Pancreas (tissue), 10 donors: ENCODE results near the gene RPL10. TPM values are rescaled to one million over a fixed set of nuclear protein-coding genes. Genes with fewer than 3 reads are reported as not detected.

Experiments
- ATAC-seq, 4 donors: fragments of 200-7000 bp; cut with Tn5 transposase; one replicate each; pipeline versions ENCODE4 v1.8.0 to v1.9.1; 2020; ENCODE audit warnings: mild to moderate bottlenecking in 4 of 4, moderate library complexity in 4 of 4
- DNase-seq, 6 donors: peaks; one replicate each; pipeline ENCODE4 v3.0.0-alpha.2; 2020
- FAIRE-seq: peaks from 2 replicates; lab custom pipeline; 2012; peaks lifted over from hg19 to GRCh38; lab: Jason Lieb, UNC
- H3K27ac ChIP-seq, 4 donors: fragments of 200-600 bp; sonication (generic); 1 replicate in 3 of 4; 2 replicates in 1 of 4; pipeline versions ENCODE4 v1.5.0 to v1.8.0; 2020
- H3K27me3 ChIP-seq, 4 donors: fragments of 200-600 bp; one replicate each; pipeline ENCODE4 v1.8.0; 2021
- H3K36me3 ChIP-seq, 3 donors: fragments of 200-600 bp; sonication (generic) in 1 of 3; one replicate each; pipeline versions ENCODE4 v1.5.0 to v1.8.0; 2020 to 2021
- H3K4me1 ChIP-seq, 3 donors: fragments of 200-600 bp; one replicate each; pipeline ENCODE4 v1.8.0; 2021
- H3K4me3 ChIP-seq, 4 donors: fragments of 200-600 bp; sonication (generic) in 2 of 4; one replicate each; pipeline versions ENCODE4 v1.5.0 to v1.8.0; 2020 to 2021
- H3K9me3 ChIP-seq, 4 donors: fragments of 200-600 bp; one replicate each; pipeline ENCODE4 v1.8.0; 2021
- CTCF ChIP-seq, 4 donors: fragments of 200-600 bp; sonication (generic) in 3 of 4; IDR thresholded peaks; one replicate each; pipeline versions ENCODE4 v1.5.0 to v1.8.0; 2021; ENCODE audit warnings: antibody characterized with exemption in 4 of 4
- WGBS, 2 donors: extraction: QIAGEN DNeasy Blood & Tissue Kit; methylation state at CpG; one replicate each; pipeline ENCODE4 v1.1.7; 2013; 5-methylcytosine and 5-hydroxymethylcytosine counted together
- intact Hi-C, 3 donors: fragments of 100-400 bp; cut with DNase I; formaldehyde crosslinking; loops; one replicate each; pipeline versions ENCODE4 v1.11.1 to v1.14.2; 2022
- polyA plus RNA-seq, 2 donors: library from polyadenylated mRNA; stranded (reverse); fragments of 200-250 nt; gene quantifications; one replicate each; pipeline ENCODE4 v1.2.3, GENCODE V29; 2013
- total RNA-seq, 6 donors: library from RNA; stranded (reverse); fragmentation: NEBNext Ultra II Directional in 4 of 6; extraction: Animal tissue kit (Norgen Biotek cat#: 25700) in 4 of 6; gene quantifications; one replicate each; pipeline versions ENCODE4 v1.2.1 to v1.2.4, GENCODE V29; 2021 to 2023
- donor health status: healthy with polysubstance abuse.
- donor health status: DM: no; HTN: no; CAD: no; lungs with moderate emphysema.
- donor health status: DM: no; HTN: no; CAD: no.
- donor health status: control.
- donor health status: control.
- donor health status: Bipolar disorder and iron deficiency.
- donor health status: DM: yes; HTN: yes; CAD: no.
- donor health status: DM: no; HTN: no; CAD: no.
- donor health status: DM: no; HTN: no; CAD: no.
- donor health status: DM: yes; HTN: yes; CAD: no.

RPL10 gene
- total and polyA plus RNA-seq, 8 donors = 2,194 to 4,058 (median 3,145) TPM

GRCh38 chrX:154375156-154375504, 23.0 kb upstream of the RPL10 start:
- TF ChIP-seq CTCF (IDR thresholded peaks at IDR 0.05) = no peak
- WGBS, 2 donors = 42 to 61% methylated on average over 10 of the region's 10 CpGs
- Histone ChIP-seq H3K4me3 (peak overlapping the region in 3 of 4 donors; percentile 24 to 41 (median 36)), H3K36me3 (no peaks in the 10 kb centered on the region), H3K9me3 (no peaks in the 10 kb centered on the region), H3K4me1 (peaks cover 0 to 6% (median 0%) of the 10 kb centered on the region in 3 donors), H3K27me3 (no peaks in the 10 kb centered on the region), H3K27ac (peak overlapping the region in 3 of 4 donors; percentile 28 to 63 (median 55))
- no peak for DNase-seq
- no peak for ATAC-seq
- intact Hi-C loops = no loop called here
- no peak for FAIRE-seq

GRCh38 chrX:154376774-154377173, 21.4 kb upstream of the RPL10 start:
- intact Hi-C loops = no loop called here
- DNase-seq = no peak
- TF ChIP-seq CTCF (IDR thresholded peaks at IDR 0.05) = no peak
- ATAC-seq = no peak
- Histone ChIP-seq H3K36me3 (no peaks in the 10 kb centered on the region), H3K4me1 (peaks cover 0 to 6% (median 0%) of the 10 kb centered on the region in 3 donors), H3K4me3 (no peak overlapping the region), H3K27ac (no peak overlapping the region), H3K27me3 (no peaks in the 10 kb centered on the region), H3K9me3 (no peaks in the 10 kb centered on the region)
- WGBS, 2 donors = 76 to 81% methylated on average over 3 of the region's 3 CpGs
- no peak for FAIRE-seq

- H3K4me3 ChIP-seq = peak overlapping the region in 2 of 4 donors; percentile 39 to 43
- no peak for TF ChIP-seq CTCF (IDR thresholded peaks at IDR 0.05)
- intact Hi-C loops = no loop called here
- WGBS, 2 donors = 1 to 38% methylated on average over 64 to 79 of the region's 79 CpGs
- no peaks in the 10 kb centered on the region for H3K9me3 ChIP-seq
- ATAC-seq (peak; percentile 3 to 72 (median 5)), FAIRE-seq (no peak), DNase-seq (peak; percentile 67 to 98 (median 82))
- peaks cover 0 to 6% (median 0%) of the 10 kb centered on the region in 3 donors for H3K4me1 ChIP-seq
- H3K36me3 ChIP-seq = no peaks in the 10 kb centered on the region
- peak overlapping the region; percentile 89 to 96 (median 94) for H3K27ac ChIP-seq
- H3K27me3 ChIP-seq = no peaks in the 10 kb centered on the region
Observed at GRCh38 chrX:154378059-154378798, 19.9 kb upstream of the RPL10 start.

- TF ChIP-seq CTCF (IDR thresholded peaks at IDR 0.05) = no peak
- H3K9me3 ChIP-seq = no peaks in the 10 kb centered on the region
- WGBS, 2 donors = 1 to 38% methylated on average over 84 to 103 of the region's 103 CpGs
- peak; percentile 98 for FAIRE-seq
- ATAC-seq = peak; percentile 79 to 89 (median 85)
- peaks cover 0 to 6% (median 0%) of the 10 kb centered on the region in 3 donors for H3K4me1 ChIP-seq
- H3K27ac ChIP-seq = peak within 1 kb of the TSS; percentile 91 to 96 (median 96)
- peak; percentile 93 to 98 (median 98) for DNase-seq
- peak within 1 kb of the TSS; percentile 50 to 67 (median 56) for H3K4me3 ChIP-seq
- no peaks in the 10 kb centered on the region for H3K36me3 ChIP-seq
- intact Hi-C loops = no loop called here
- H3K27me3 ChIP-seq = no peaks in the 10 kb centered on the region
Observed at GRCh38 chrX:154378799-154379568, 19.2 kb upstream of the RPL10 start, which contains the start of gene EMD. EMD (plus strand) TSS chrX:154379295; CDS start chrX:154379485, 190 bp downstream.
